Right lobe of liver (tissue), 6 donors: Measurements from ENCODE around the gene SLC39A7. TPM values are rescaled to one million over a fixed set of nuclear protein-coding genes. Genes with fewer than 3 reads are reported as not detected.

Experiments
- ATAC-seq, 4 donors: fragments of 200-7000 bp; cut with Tn5 transposase; one replicate each; pipeline ENCODE4 v1.9.1; 2020; ENCODE audit warnings: mild to moderate bottlenecking in 4 of 4, moderate library complexity in 4 of 4
- DNase-seq, 3 donors: peaks; one replicate each; pipeline ENCODE4 v3.0.0-alpha.2; 2020
- H3K27ac ChIP-seq, 3 donors: fragments of 200-600 bp; one replicate each; pipeline ENCODE4 v1.8.0; 2022
- H3K27me3 ChIP-seq, 2 donors: fragments of 200-600 bp; one replicate each; pipeline ENCODE4 v1.8.0; 2022
- H3K36me3 ChIP-seq, 4 donors: fragments of 200-600 bp; sonication (generic) in 1 of 4; one replicate each; pipeline versions ENCODE4 v1.5.1 to v1.8.0; 2017 to 2022; ENCODE audit warnings: control low read depth in 1 of 4
- H3K4me1 ChIP-seq, 4 donors: fragments of 200-600 bp; sonication (generic) in 1 of 4; one replicate each; pipeline versions ENCODE4 v1.5.1 to v1.8.0; 2017 to 2022; ENCODE audit warnings: control low read depth in 1 of 4
- H3K4me3 ChIP-seq, 3 donors: fragments of 200-600 bp; one replicate each; pipeline ENCODE4 v1.8.0; 2022
- H3K9me3 ChIP-seq, 4 donors: fragments of 200-600 bp; sonication (generic) in 1 of 4; one replicate each; pipeline versions ENCODE4 v1.5.1 to v1.8.0; 2017 to 2022; ENCODE audit warnings: control low read depth in 1 of 4
- CTCF ChIP-seq, 4 donors: fragments of 200-600 bp in 3 of 4; fragments of 450-650 bp in 1 of 4; IDR thresholded peaks; one replicate each; pipeline versions ENCODE4 v1.5.1 to v1.8.0; 2016 to 2022; ENCODE audit warnings: antibody characterized with exemption in 4 of 4, mild to moderate bottlenecking in 2 of 4
- POLR2A ChIP-seq: fragments of 450-650 bp; IDR thresholded peaks from one replicate; pipeline ENCODE4 v1.6.1; 2017; ENCODE audit warnings: antibody characterized with exemption, mild to moderate bottlenecking
- WGBS: methylation state at CpG from one replicate; pipeline ENCODE4 v1.1.6; 2018; ENCODE audit warnings: low coverage, low lambda C conversion rate; ENCODE audit not compliant: insufficient coverage; ENCODE audit errors: missing lambda C conversion rate; 5-methylcytosine and 5-hydroxymethylcytosine counted together
- intact Hi-C, 2 donors: fragments of 100-400 bp; cut with DNase I; formaldehyde crosslinking; loops; one replicate each; pipeline versions ENCODE4 v1.11.2 to v1.14.1; 2022
- total RNA-seq, 6 experiments: library from RNA; depleted of rRNA in 2 of 6; stranded (reverse); fragments of >200 nt in 2 of 6; fragmentation: NEBNext Ultra II Directional in 3 of 6; extraction: Animal tissue kit (Norgen Biotek cat#: 25700) in 3 of 6; gene quantifications; one replicate each; pipeline versions ENCODE4 v1.1.0 to v1.2.4, GENCODE V29; 2016 to 2023
- donor health status: DM: no; HTN: yes; CAD: no.
- donor health status: DM: no; HTN: no; CAD: no.
- donor health status: DM: no; HTN: no; CAD: no.
- donor health status: DM: no; HTN: yes; CAD: no.
- donor health status: DM: no; HTN: yes; CAD: no.

Gene SLC39A7
- total RNA-seq, 6 experiments from 2014 or later: 33.5 to 61.4 (median 50.1) TPM

GRCh38 chr6:33163540-33163939, 37.1 kb upstream of the SLC39A7 start:
- WGBS: 70% methylated on average over 2 of the region's 10 CpGs
- intact Hi-C loops: loop anchor here in 1 of 2 donors (10.0 kb wide), 1 partner anchor 81 kb away; no protein-coding TSS in a partner anchor

GRCh38 chr6:33164176-33164575, 36.5 kb upstream of the SLC39A7 start:
- ATAC-seq: no peak

More at GRCh38 chr6:33163540-33163939, 37.1 kb upstream of the SLC39A7 start:
- Histone ChIP-seq H3K4me1 (peaks cover 0 to 4% (median 0%) of the 10 kb centered on the region in 4 donors), H3K27me3 (no peaks in the 10 kb centered on the region), H3K9me3 (no peaks in the 10 kb centered on the region), H3K27ac (no peak overlapping the region), H3K36me3 (no peaks in the 10 kb centered on the region), H3K4me3 (no peak overlapping the region)
- TF ChIP-seq CTCF (IDR thresholded peaks at IDR 0.05): no peak
- no peak for TF ChIP-seq POLR2A
- ATAC-seq (no peak), DNase-seq (no peak)

GRCh38 chr6:33164665-33165373, 35.8 kb upstream of the SLC39A7 start:
- TF ChIP-seq POLR2A (no peak), CTCF (IDR thresholded peaks at IDR 0.05) (no peak)
- no peak for ATAC-seq
- Histone ChIP-seq H3K27me3 (no peaks in the 10 kb centered on the region), H3K4me1 (peaks cover 0 to 4% (median 0%) of the 10 kb centered on the region in 4 donors), H3K4me3 (no peak overlapping the region), H3K36me3 (no peaks in the 10 kb centered on the region), H3K9me3 (no peaks in the 10 kb centered on the region), H3K27ac (no peak overlapping the region)
- WGBS: 43% methylated on average over 6 of the region's 14 CpGs
- no peak for DNase-seq
- intact Hi-C loops: loop anchor here (5.0 to 10.0 kb wide), 2 partner anchors 80 to 82 kb away; no protein-coding TSS in a partner anchor

More at GRCh38 chr6:33164176-33164575, 36.5 kb upstream of the SLC39A7 start:
- no peak for DNase-seq
- no peak overlapping the region for H3K4me3 ChIP-seq
- intact Hi-C loops: loop anchor here in 1 of 2 donors (10.0 kb wide), 1 partner anchor 81 kb away; no protein-coding TSS in a partner anchor
- H3K4me1 ChIP-seq: peaks cover 0 to 4% (median 0%) of the 10 kb centered on the region in 4 donors
- H3K27me3 ChIP-seq: no peaks in the 10 kb centered on the region
- 20% methylated on average over 3 of the region's 10 CpGs for WGBS
- TF ChIP-seq CTCF (IDR thresholded peaks at IDR 0.05) (no peak), POLR2A (no peak)
- no peaks in the 10 kb centered on the region for H3K36me3 ChIP-seq
- no peaks in the 10 kb centered on the region for H3K9me3 ChIP-seq
- H3K27ac ChIP-seq: no peak overlapping the region

GRCh38 chr6:33165581-33166258, 34.9 kb upstream of the SLC39A7 start:
- Histone ChIP-seq H3K27ac (no peak overlapping the region), H3K4me1 (peaks cover 0 to 4% (median 0%) of the 10 kb centered on the region in 4 donors), H3K36me3 (no peaks in the 10 kb centered on the region), H3K9me3 (no peaks in the 10 kb centered on the region), H3K27me3 (no peaks in the 10 kb centered on the region), H3K4me3 (no peak overlapping the region)
- WGBS: 78% methylated on average over 5 of the region's 17 CpGs
- DNase-seq: no peak
- no peak for ATAC-seq
- intact Hi-C loops: loop anchor here (5.0 to 10.0 kb wide), 2 partner anchors 79 to 82 kb away; no protein-coding TSS in a partner anchor
- no peak for TF ChIP-seq CTCF (IDR thresholded peaks at IDR 0.05)
- no peak for TF ChIP-seq POLR2A
